Activated T-helper 17 cell treated with anti-CD3 and anti-CD28 coated beads, Interleukin-2, amount 50 U/mL, for 72 hours (primary cell): ENCODE data around the gene PPP2R5E. TPM values are rescaled to one million over a fixed set of nuclear protein-coding genes. Genes with fewer than 3 reads are reported as not detected.

Experiments
- ATAC-seq: fragments of 150-1000 bp; cut with Tn5 transposase; replicated peaks from 2 replicates; pipeline ENCODE4 v1.10.0; 2021; ENCODE audit warnings: mild to moderate bottlenecking, moderate library complexity
- H3K27ac Mint-ChIP-seq: one replicate; pipeline ENCODE4 v1.8.0; 2022; ENCODE audit warnings: mixed read lengths
- H3K27me3 Mint-ChIP-seq: one replicate; pipeline ENCODE4 v1.8.0; 2022; ENCODE audit warnings: mixed read lengths
- H3K36me3 Mint-ChIP-seq: one replicate; pipeline ENCODE4 v1.8.0; 2022; ENCODE audit warnings: low read depth, mild to moderate bottlenecking, mixed read lengths
- H3K4me1 Mint-ChIP-seq: one replicate; pipeline ENCODE4 v1.8.0; 2022; ENCODE audit warnings: mixed read lengths
- H3K4me3 Mint-ChIP-seq: one replicate; pipeline ENCODE4 v1.8.0; 2022; ENCODE audit warnings: mild to moderate bottlenecking, mixed read lengths
- H3K9me3 Mint-ChIP-seq: one replicate; pipeline ENCODE4 v1.8.0; 2022; ENCODE audit warnings: mixed read lengths
- total RNA-seq, 2 donors: library from RNA; stranded (reverse); gene quantifications; one replicate each; pipeline ENCODE4 v1.2.3, GENCODE V29; 2022

PPP2R5E gene
- total RNA-seq, 2 donors from 2014 or later, result 27.0 to 43.4 TPM

GRCh38 chr14:63472986-63473788 lies 70.0 kb downstream of the PPP2R5E start:
- Mint-ChIP-seq H3K27me3 (no peaks in the 10 kb centered on the region), H3K4me1 (peaks cover 29% of the 10 kb centered on the region), H3K4me3 (no peak overlapping the region), H3K27ac (no peak overlapping the region), H3K9me3 (no peaks in the 10 kb centered on the region), H3K36me3 (no peaks in the 10 kb centered on the region)
- ATAC-seq, result no peak

GRCh38 chr14:63470962-63471793 lies 72.0 kb downstream of the PPP2R5E start:
- Mint-ChIP-seq H3K27ac (peak overlapping the region; percentile 84), H3K4me3 (peak overlapping the region; percentile 58), H3K4me1 (peaks cover 30% of the 10 kb centered on the region), H3K36me3 (no peaks in the 10 kb centered on the region), H3K9me3 (no peaks in the 10 kb centered on the region), H3K27me3 (no peaks in the 10 kb centered on the region)
- peak; percentile 90 for ATAC-seq

GRCh38 chr14:63468294-63468693 lies 74.9 kb downstream of the PPP2R5E start:
- ATAC-seq, result peak; percentile 81
- Mint-ChIP-seq H3K36me3 (peaks cover 9% of the 10 kb centered on the region), H3K4me3 (peak overlapping the region; percentile 2), H3K27me3 (no peaks in the 10 kb centered on the region), H3K9me3 (no peaks in the 10 kb centered on the region), H3K4me1 (peaks cover 33% of the 10 kb centered on the region), H3K27ac (peak overlapping the region; percentile 14)

GRCh38 chr14:63467440-63468072 lies 75.6 kb downstream of the PPP2R5E start:
- H3K4me3 Mint-ChIP-seq, result peak overlapping the region; percentile 2
- no peak overlapping the region for H3K27ac Mint-ChIP-seq
- ATAC-seq, result no peak
- H3K36me3 Mint-ChIP-seq, result peaks cover 9% of the 10 kb centered on the region
- H3K27me3 Mint-ChIP-seq, result no peaks in the 10 kb centered on the region
- H3K4me1 Mint-ChIP-seq, result peaks cover 33% of the 10 kb centered on the region
- H3K9me3 Mint-ChIP-seq, result no peaks in the 10 kb centered on the region

GRCh38 chr14:63465347-63465746 lies 77.8 kb downstream of the PPP2R5E start:
- Mint-ChIP-seq H3K4me3 (no peak overlapping the region), H3K27me3 (no peaks in the 10 kb centered on the region), H3K9me3 (no peaks in the 10 kb centered on the region), H3K4me1 (peaks cover 23% of the 10 kb centered on the region), H3K27ac (no peak overlapping the region), H3K36me3 (peaks cover 9% of the 10 kb centered on the region)
- ATAC-seq, result no peak

- Mint-ChIP-seq H3K27ac (no peak overlapping the region), H3K4me3 (no peak overlapping the region)
These were observed 82.4 kb downstream of the PPP2R5E start for GRCh38 chr14:63460680-63461369.

GRCh38 chr14:63459738-63460137 lies 83.4 kb downstream of the PPP2R5E start:
- Mint-ChIP-seq H3K4me3 (no peak overlapping the region), H3K27ac (no peak overlapping the region), H3K9me3 (no peaks in the 10 kb centered on the region), H3K36me3 (peaks cover 15% of the 10 kb centered on the region), H3K4me1 (peaks cover 11% of the 10 kb centered on the region), H3K27me3 (no peaks in the 10 kb centered on the region)
- ATAC-seq, result no peak

More at GRCh38 chr14:63460680-63461369, 82.4 kb downstream of the PPP2R5E start:
- Mint-ChIP-seq H3K27me3 (no peaks in the 10 kb centered on the region), H3K4me1 (peaks cover 6% of the 10 kb centered on the region), H3K9me3 (no peaks in the 10 kb centered on the region), H3K36me3 (peaks cover 15% of the 10 kb centered on the region)
- ATAC-seq, result no peak

- Mint-ChIP-seq H3K4me3 (no peak overlapping the region), H3K36me3 (peaks cover 20% of the 10 kb centered on the region), H3K27me3 (no peaks in the 10 kb centered on the region), H3K4me1 (peaks cover 5% of the 10 kb centered on the region), H3K27ac (peak overlapping the region; percentile 26), H3K9me3 (no peaks in the 10 kb centered on the region)
- ATAC-seq, result no peak
These were observed 85.7 kb downstream of the PPP2R5E start for GRCh38 chr14:63457498-63457897.

- Mint-ChIP-seq H3K9me3 (no peaks in the 10 kb centered on the region), H3K36me3 (peaks cover 37% of the 10 kb centered on the region), H3K4me1 (peaks cover 10% of the 10 kb centered on the region), H3K4me3 (no peak overlapping the region), H3K27me3 (no peaks in the 10 kb centered on the region), H3K27ac (peak overlapping the region; percentile 32)
- ATAC-seq, result peak; percentile 12
These were observed 88.1 kb downstream of the PPP2R5E start for GRCh38 chr14:63454863-63455622.

- H3K36me3 Mint-ChIP-seq, result peaks cover 39% of the 10 kb centered on the region
- H3K9me3 Mint-ChIP-seq, result no peaks in the 10 kb centered on the region
- no peak for ATAC-seq
- H3K27ac Mint-ChIP-seq, result no peak overlapping the region
- no peak overlapping the region for H3K4me3 Mint-ChIP-seq
- H3K4me1 Mint-ChIP-seq, result peaks cover 10% of the 10 kb centered on the region
- no peaks in the 10 kb centered on the region for H3K27me3 Mint-ChIP-seq
These were observed 88.7 kb downstream of the PPP2R5E start for GRCh38 chr14:63454436-63454835.

GRCh38 chr14:63453443-63453936 lies 89.7 kb downstream of the PPP2R5E start:
- no peak for ATAC-seq
- Mint-ChIP-seq H3K4me3 (no peak overlapping the region), H3K9me3 (no peaks in the 10 kb centered on the region), H3K27me3 (no peaks in the 10 kb centered on the region), H3K4me1 (peaks cover 14% of the 10 kb centered on the region), H3K36me3 (peaks cover 39% of the 10 kb centered on the region), H3K27ac (no peak overlapping the region)

GRCh38 chr14:63452796-63453195 lies 90.4 kb downstream of the PPP2R5E start:
- H3K27me3 Mint-ChIP-seq, result no peaks in the 10 kb centered on the region
- peaks cover 35% of the 10 kb centered on the region for H3K36me3 Mint-ChIP-seq
- H3K9me3 Mint-ChIP-seq, result no peaks in the 10 kb centered on the region
- no peak for ATAC-seq
- H3K4me1 Mint-ChIP-seq, result peaks cover 14% of the 10 kb centered on the region
- no peak overlapping the region for H3K4me3 Mint-ChIP-seq
- H3K27ac Mint-ChIP-seq, result no peak overlapping the region

- peaks cover 38% of the 10 kb centered on the region for H3K36me3 Mint-ChIP-seq
These were observed 94.3 kb downstream of the PPP2R5E start for GRCh38 chr14:63448841-63449240.

More at GRCh38 chr14:63448841-63449240, 94.3 kb downstream of the PPP2R5E start:
- no peaks in the 10 kb centered on the region for H3K9me3 Mint-ChIP-seq
- no peaks in the 10 kb centered on the region for H3K27me3 Mint-ChIP-seq
- H3K4me1 Mint-ChIP-seq, result peaks cover 12% of the 10 kb centered on the region
- H3K4me3 Mint-ChIP-seq, result no peak overlapping the region
- no peak for ATAC-seq
- no peak overlapping the region for H3K27ac Mint-ChIP-seq
